Glutamatergic neuron (in vitro differentiated cells): ENCODE results near the gene HYPK. TPM values are rescaled to one million over a fixed set of nuclear protein-coding genes. Genes with fewer than 3 reads are reported as not detected.

Experiments
- DNase-seq: peaks from one replicate; pipeline ENCODE4 v3.0.0; 2022
- H3K27ac Mint-ChIP-seq: one replicate; pipeline ENCODE4 v1.8.0; 2020; ENCODE audit warnings: mild to moderate bottlenecking, mixed read lengths, inconsistent platforms; ENCODE audit not compliant: unreplicated experiment
- H3K27me3 Mint-ChIP-seq: one replicate; pipeline ENCODE4 v1.8.0; 2020; ENCODE audit warnings: mild to moderate bottlenecking, moderate library complexity, mixed read lengths, inconsistent platforms; ENCODE audit not compliant: unreplicated experiment
- H3K36me3 Mint-ChIP-seq: one replicate; pipeline ENCODE4 v1.8.0; 2020; ENCODE audit warnings: mild to moderate bottlenecking, mixed read lengths, inconsistent platforms; ENCODE audit not compliant: unreplicated experiment
- H3K4me1 Mint-ChIP-seq: one replicate; pipeline ENCODE4 v1.8.0; 2020; ENCODE audit warnings: mild to moderate bottlenecking, low read depth, mixed read lengths, inconsistent platforms; ENCODE audit not compliant: unreplicated experiment
- H3K4me3 Mint-ChIP-seq: one replicate; pipeline ENCODE4 v1.8.0; 2020; ENCODE audit warnings: mild to moderate bottlenecking, mixed read lengths, inconsistent platforms; ENCODE audit not compliant: unreplicated experiment
- H3K9me3 Mint-ChIP-seq: one replicate; pipeline ENCODE4 v1.8.0; 2020; ENCODE audit warnings: mild to moderate bottlenecking, moderate library complexity, mixed read lengths, inconsistent platforms; ENCODE audit not compliant: unreplicated experiment
- CTCF ChIP-seq: fragments of 200-600 bp; sonication (generic); IDR thresholded peaks from one replicate; pipeline ENCODE4 v1.5.0; 2021; ENCODE audit not compliant: partially characterized antibody, unreplicated experiment
- microRNA-seq: library from miRNA; unstranded; fragments of <30 nt; microRNA quantifications from one replicate; pipeline ENCODE4, GENCODE V29; 2020; ENCODE audit not compliant: unreplicated experiment
- total RNA-seq: library from RNA; stranded (reverse); fragmentation: NEBNext Ultra II Directional; extraction: Animal tissue kit (Norgen Biotek cat#: 25700); gene quantifications from one replicate; pipeline ENCODE4 v1.2.1, GENCODE V29; 2021; ENCODE audit not compliant: unreplicated experiment

The HYPK gene
- total RNA-seq, 1 donor from 2014 or later, result 26.5 TPM

GRCh38 chr15:43852607-43853006 is 52.2 kb downstream of the HYPK start:
- TF ChIP-seq CTCF, result no peak
- no peak overlapping the region for H3K4me3 Mint-ChIP-seq
- H3K27ac Mint-ChIP-seq, result no peak overlapping the region
- no peaks in the 10 kb centered on the region for H3K27me3 Mint-ChIP-seq
- no peak for DNase-seq
- H3K4me1 Mint-ChIP-seq, result no peaks in the 10 kb centered on the region
- H3K36me3 Mint-ChIP-seq, result no peaks in the 10 kb centered on the region
- H3K9me3 Mint-ChIP-seq, result no peaks in the 10 kb centered on the region

Small RNAs within 50 kb of the gene (microRNA-seq; reads per million reads assigned to microRNA genes)
- gene MIR1282, result not detected

Other genes starting within 250 kb of the HYPK start
- gene PPIP5K1, start 210.4 kb upstream of the HYPK start, total RNA-seq, result 66.4 TPM
- gene CKMT1B, start 206.6 kb upstream of the HYPK start, total RNA-seq, result 18.8 TPM
- gene STRC, start 181.8 kb upstream of the HYPK start, total RNA-seq, result 1.4 TPM
- gene CATSPER2, start 151.8 kb upstream of the HYPK start, total RNA-seq, result 6.9 TPM
- gene CKMT1A, start 106.7 kb upstream of the HYPK start, total RNA-seq, result 15.7 TPM
- 222 TPM for gene PDIA3, start 54.2 kb upstream of the HYPK start, total RNA-seq
- gene ELL3, start 23.6 kb upstream of the HYPK start, total RNA-seq, result 0.51 TPM
- 650 TPM for gene SERF2, start 8.3 kb upstream of the HYPK start, total RNA-seq
- gene SERINC4, start 379 bp upstream of the HYPK start, total RNA-seq, result not detected
- gene MFAP1, start 24.1 kb downstream of the HYPK start, total RNA-seq, result 29.2 TPM
- 4.7 TPM for gene WDR76, start 26.4 kb downstream of the HYPK start, total RNA-seq